Measurements from ENCODE around the gene TRERF1. TPM values are rescaled to one million over a fixed set of nuclear protein-coding genes. Genes with fewer than 3 reads are reported as not detected.

The TRERF1 gene
- total RNA-seq, 2 donors from 2014 or later = 3.5 to 3.8 TPM

DNA sequence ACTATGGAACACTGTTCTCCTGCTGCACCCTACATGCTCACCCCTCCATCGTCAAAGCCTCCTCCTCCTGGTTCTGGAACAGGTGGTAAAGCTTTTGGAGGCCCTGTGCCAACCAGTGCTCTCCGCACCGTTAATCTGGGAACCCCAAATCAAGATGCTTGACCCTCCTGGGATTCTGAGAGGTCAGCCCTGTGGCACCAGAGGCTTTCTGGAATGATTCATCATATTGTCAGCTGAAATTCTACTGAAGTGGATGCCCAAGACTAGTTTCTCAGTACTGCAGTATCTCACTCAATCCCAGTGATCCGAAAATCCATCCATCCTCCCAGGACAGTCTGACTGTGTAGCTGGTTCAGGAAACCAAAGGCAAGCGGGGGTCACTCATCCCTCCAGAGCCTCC is 92.7 kb downstream of the TRERF1 start:
- Histone ChIP-seq H3K9me3 (no peaks in the 10 kb centered on the region), H3K36me3 (no peaks in the 10 kb centered on the region), H3K27ac (no peak overlapping the region), H3K9ac (ENCODE audit: low read depth in 2 of 2, low read length in 2 of 2) (no peak overlapping the region), H3K4me3 (no peak overlapping the region), H3K27me3 (no peaks in the 10 kb centered on the region), H3K4me1 (no peaks in the 10 kb centered on the region)
- TF ChIP-seq, protein P1, sequence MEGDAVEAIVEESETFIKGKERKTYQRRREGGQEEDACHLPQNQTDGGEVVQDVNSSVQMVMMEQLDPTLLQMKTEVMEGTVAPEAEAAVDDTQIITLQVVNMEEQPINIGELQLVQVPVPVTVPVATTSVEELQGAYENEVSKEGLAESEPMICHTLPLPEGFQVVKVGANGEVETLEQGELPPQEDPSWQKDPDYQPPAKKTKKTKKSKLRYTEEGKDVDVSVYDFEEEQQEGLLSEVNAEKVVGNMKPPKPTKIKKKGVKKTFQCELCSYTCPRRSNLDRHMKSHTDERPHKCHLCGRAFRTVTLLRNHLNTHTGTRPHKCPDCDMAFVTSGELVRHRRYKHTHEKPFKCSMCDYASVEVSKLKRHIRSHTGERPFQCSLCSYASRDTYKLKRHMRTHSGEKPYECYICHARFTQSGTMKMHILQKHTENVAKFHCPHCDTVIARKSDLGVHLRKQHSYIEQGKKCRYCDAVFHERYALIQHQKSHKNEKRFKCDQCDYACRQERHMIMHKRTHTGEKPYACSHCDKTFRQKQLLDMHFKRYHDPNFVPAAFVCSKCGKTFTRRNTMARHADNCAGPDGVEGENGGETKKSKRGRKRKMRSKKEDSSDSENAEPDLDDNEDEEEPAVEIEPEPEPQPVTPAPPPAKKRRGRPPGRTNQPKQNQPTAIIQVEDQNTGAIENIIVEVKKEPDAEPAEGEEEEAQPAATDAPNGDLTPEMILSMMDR (IDR thresholded peaks at IDR 0.05) = no peak
- intact Hi-C loops (cut with DNase I) = no loop called here
- no peak for DNase-seq

GRCh38 chr6:42355416-42355815 is 96.3 kb downstream of the TRERF1 start:
- Histone ChIP-seq H3K9ac (ENCODE audit: low read depth in 2 of 2, low read length in 2 of 2) (no peak overlapping the region), H3K36me3 (no peaks in the 10 kb centered on the region)
- intact Hi-C loops (cut with DNase I) = no loop called here

DNA sequence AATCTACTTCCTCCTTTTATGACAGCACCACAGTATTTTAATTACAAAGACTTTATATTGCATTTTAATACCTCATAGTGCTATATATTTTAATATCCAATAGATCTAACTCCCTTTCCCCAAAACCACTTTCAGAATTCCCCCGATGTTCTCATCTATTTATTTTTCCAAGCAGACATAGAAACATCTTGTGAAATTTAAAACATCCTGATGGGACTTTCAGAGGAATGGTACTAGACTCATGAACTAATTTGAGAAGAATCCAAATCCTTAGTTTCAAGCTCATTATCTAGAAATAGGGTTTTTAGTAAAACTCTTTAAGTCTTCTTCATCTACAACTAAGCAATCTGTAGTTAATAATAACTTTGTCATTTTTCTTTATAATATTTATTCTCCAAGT is 97.0 kb downstream of the TRERF1 start:
- no peaks in the 10 kb centered on the region for H3K9me3 ChIP-seq
- H3K4me1 ChIP-seq = no peaks in the 10 kb centered on the region
- TF ChIP-seq, protein P1 (IDR thresholded peaks at IDR 0.05) = no peak
- no peak for DNase-seq
- no peak overlapping the region for H3K4me3 ChIP-seq
- no peak overlapping the region for H3K27ac ChIP-seq
- H3K27me3 ChIP-seq = no peaks in the 10 kb centered on the region
- no peak overlapping the region for H3K9ac ChIP-seq (ENCODE audit: low read depth in 2 of 2, low read length in 2 of 2)
- no peaks in the 10 kb centered on the region for H3K36me3 ChIP-seq
- intact Hi-C loops (cut with DNase I) = no loop called here

More at GRCh38 chr6:42355416-42355815, 96.3 kb downstream of the TRERF1 start:
- Histone ChIP-seq H3K9me3 (no peaks in the 10 kb centered on the region), H3K27ac (no peak overlapping the region), H3K27me3 (no peaks in the 10 kb centered on the region), H3K4me1 (no peaks in the 10 kb centered on the region), H3K4me3 (no peak overlapping the region)
- DNase-seq = no peak
- TF ChIP-seq, protein P1 (IDR thresholded peaks at IDR 0.05) = no peak

DNA sequence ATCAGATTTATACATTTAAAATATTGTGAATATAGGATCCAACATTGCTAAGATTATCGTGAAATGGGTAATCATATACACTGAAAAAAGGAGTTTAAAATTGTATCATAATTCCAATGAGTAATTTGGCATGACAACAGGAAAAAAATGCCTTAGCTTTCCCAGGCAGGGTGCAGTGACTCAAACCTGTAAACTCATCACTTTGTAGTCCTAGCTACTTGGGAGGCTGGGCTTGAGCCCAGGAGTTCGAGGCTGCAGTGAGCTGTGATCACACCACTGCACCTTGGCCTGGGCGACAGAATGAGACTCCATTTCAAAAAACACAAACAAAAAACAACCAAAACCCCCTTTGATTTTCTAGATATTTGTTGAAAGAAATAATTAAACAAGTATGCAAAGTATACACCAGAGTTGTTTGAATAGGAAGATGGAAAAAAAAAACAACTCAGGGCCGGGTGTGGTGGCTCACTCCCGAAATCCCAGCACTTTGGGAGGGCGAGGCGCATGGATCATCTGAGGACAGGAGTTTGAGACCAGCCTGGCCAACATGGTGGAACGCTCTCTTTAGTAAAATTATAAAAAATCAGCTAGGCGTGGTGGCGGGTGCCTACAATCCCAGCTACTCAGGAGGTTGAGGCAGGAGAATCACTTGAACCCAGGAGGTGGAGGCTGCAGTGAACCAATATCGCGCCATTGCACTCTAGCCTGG is 98.7 kb downstream of the TRERF1 start:
- Histone ChIP-seq H3K9me3 (no peaks in the 10 kb centered on the region), H3K36me3 (no peaks in the 10 kb centered on the region), H3K4me3 (no peak overlapping the region), H3K27ac (no peak overlapping the region), H3K4me1 (no peaks in the 10 kb centered on the region), H3K27me3 (no peaks in the 10 kb centered on the region), H3K9ac (ENCODE audit: low read depth in 2 of 2, low read length in 2 of 2) (no peak overlapping the region)
- TF ChIP-seq, protein P1 (IDR thresholded peaks at IDR 0.05) = no peak
- intact Hi-C loops (cut with DNase I) = no loop called here
- no peak for DNase-seq

DNA sequence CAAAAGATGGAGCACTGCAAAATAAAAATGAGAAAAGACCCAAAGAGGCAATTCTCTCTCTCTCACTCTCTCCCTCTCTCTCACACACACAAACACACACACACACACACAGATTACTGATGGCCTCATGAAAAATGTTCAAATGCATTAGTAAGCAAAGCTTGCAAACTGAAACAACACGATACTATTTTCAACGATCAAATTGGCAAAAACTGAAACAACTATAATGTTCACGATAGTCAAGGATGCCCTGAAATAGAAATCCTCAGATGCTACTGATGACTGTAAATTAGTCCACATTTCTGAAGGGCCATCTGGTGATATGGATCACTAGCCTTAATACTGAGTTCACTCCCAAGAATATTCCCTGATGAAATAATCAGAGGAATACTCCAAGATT is 100.8 kb downstream of the TRERF1 start:
- H3K9me3 ChIP-seq = no peaks in the 10 kb centered on the region
- H3K4me1 ChIP-seq = no peaks in the 10 kb centered on the region
- no peaks in the 10 kb centered on the region for H3K27me3 ChIP-seq
- H3K36me3 ChIP-seq = no peaks in the 10 kb centered on the region
- no peak overlapping the region for H3K9ac ChIP-seq (ENCODE audit: low read depth in 2 of 2, low read length in 2 of 2)
- no peak overlapping the region for H3K4me3 ChIP-seq
- intact Hi-C loops (cut with DNase I) = no loop called here
- TF ChIP-seq, protein P1 (IDR thresholded peaks at IDR 0.05) = no peak
- no peak overlapping the region for H3K27ac ChIP-seq
- no peak for DNase-seq
